Mammary epithelial cell (primary cell): Measurements from ENCODE around the gene WDR33.

ENCODE experiments used
- EZH2 ChIP-seq: IDR thresholded peaks from 2 replicates; pipeline ENCODE4 v1.6.1; 2012; ENCODE audit warnings: low read length, inconsistent platforms, borderline replicate concordance
- TF ChIP-seq, protein P1 (sequence below), 2 donors: IDR thresholded peaks in 1 of 2; conservative IDR thresholded peaks in 1 of 2; 2 replicates each; pipeline ENCODE4 v1.5.1; 2011 to 2012; ENCODE audit warnings: inconsistent platforms in 2 of 2, low read length in 2 of 2, mild to moderate bottlenecking in 2 of 2, control low read depth in 1 of 2, low read depth in 1 of 2; ENCODE audit not compliant: insufficient read depth in 1 of 2; ENCODE audit errors: extremely low read depth in 1 of 2

DNA sequence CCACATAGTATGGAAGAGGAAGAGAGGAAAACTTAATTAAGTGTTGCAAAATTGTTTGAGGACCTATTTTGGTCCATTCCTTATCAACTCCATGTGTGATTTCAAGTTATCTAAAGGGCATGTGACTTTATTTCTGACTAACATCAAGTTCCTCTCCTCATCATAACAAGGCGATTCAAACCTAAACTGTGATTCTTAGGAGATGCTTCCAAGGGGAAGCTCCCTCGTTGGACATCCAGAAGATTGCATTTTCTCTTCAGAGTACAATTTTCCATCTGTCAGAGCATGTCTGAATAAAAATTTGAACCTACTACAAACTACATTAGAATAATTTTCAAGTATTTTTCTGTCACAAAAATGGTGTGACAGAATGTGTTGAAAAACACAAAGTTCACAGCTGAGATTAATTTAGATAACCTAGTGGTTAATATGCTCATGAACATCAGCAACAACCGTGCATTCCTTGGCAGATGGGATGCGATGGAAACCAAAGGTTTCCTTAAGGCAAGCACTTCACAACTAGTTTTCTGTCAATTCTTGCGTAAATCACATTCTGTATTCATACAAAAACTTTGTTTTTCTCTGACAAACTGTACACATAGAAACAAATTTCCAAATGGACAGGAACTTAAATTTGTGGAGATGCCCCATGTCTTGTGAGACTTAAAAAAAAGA is 105.4 kb downstream of the WDR33 start:
- TF ChIP-seq, protein P1, sequence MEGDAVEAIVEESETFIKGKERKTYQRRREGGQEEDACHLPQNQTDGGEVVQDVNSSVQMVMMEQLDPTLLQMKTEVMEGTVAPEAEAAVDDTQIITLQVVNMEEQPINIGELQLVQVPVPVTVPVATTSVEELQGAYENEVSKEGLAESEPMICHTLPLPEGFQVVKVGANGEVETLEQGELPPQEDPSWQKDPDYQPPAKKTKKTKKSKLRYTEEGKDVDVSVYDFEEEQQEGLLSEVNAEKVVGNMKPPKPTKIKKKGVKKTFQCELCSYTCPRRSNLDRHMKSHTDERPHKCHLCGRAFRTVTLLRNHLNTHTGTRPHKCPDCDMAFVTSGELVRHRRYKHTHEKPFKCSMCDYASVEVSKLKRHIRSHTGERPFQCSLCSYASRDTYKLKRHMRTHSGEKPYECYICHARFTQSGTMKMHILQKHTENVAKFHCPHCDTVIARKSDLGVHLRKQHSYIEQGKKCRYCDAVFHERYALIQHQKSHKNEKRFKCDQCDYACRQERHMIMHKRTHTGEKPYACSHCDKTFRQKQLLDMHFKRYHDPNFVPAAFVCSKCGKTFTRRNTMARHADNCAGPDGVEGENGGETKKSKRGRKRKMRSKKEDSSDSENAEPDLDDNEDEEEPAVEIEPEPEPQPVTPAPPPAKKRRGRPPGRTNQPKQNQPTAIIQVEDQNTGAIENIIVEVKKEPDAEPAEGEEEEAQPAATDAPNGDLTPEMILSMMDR (conservative IDR thresholded peaks at IDR 0.05 in 1 of 2, IDR thresholded peaks at IDR 0.05 in 1 of 2; ENCODE audit: extremely low read depth in 1 of 2, insufficient read depth in 1 of 2, low read depth in 1 of 2, low read length in 2 of 2), result no peak
- no peak for TF ChIP-seq EZH2
